HK-2 (cell line): ENCODE measurements around the gene ELP4.

ENCODE experiments used
- DNase-seq: peaks from one replicate; pipeline ENCODE4 v3.0.0-alpha.2; 2018; ENCODE audit not compliant: unreplicated experiment

Gene ELP4

DNA sequence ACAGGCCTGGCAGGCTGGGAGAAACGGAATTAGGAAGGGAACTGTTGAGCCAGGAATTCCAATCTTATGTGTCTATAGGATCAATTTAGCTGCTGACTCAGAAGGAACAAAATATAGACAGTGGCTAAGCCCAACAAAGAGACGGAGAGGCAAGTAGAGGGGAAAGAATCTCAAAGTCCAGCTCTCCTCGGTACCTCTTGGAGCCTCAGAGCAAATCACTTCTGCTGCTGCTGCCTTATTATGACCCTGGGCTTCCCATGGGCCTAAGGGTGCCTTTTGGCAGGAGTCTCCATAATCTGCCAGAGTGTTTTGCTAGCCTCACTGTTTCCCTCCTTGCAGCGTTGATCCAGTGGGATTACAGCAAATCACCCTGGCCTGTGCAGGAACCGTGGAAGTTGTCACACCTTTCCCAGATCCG, 269.8 kb downstream of the ELP4 start:
- no peak for DNase-seq

DNA sequence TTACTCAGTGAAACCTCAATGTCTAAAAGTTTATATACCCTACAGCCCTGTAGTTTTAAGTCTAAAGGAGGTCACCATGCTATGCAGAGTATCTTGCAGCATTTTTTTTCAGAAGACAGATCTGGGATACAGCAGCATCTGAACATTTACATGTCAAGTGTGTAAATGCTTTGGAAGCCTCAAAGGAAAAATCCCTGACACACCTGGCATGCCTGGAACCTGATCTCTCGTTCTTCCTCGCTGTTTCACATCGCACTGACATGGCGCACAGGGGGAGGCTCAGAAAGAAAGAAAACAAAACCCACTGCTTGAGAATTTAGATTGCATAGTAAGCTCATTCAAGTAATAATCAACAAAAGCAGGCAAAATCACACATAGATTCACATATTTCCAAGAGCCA, 270.5 kb downstream of the ELP4 start:
- DNase-seq = no peak

DNA sequence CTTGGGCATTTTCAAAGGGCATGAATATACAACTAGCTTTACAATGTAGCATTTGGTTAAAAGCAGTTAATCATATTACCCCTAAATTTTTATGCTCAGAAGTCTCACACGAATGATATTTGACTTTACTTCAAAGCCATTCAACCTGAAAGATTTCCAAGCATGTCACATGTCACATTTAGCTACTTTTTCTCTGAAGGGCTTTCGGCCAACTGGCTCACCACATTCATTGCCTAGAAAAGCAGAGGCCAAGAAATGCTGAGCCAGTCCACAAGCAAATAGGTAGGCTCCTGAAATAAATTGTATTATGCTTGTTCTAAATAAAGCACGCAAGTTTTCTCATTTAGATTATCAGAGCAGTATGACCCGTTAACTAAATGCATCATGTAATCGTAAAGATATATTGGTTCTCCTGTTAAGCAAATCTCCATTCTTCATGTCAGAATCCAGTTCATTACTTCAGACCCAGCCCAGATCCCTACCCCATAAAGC, 271.0 kb downstream of the ELP4 start:
- DNase-seq = no peak

DNA sequence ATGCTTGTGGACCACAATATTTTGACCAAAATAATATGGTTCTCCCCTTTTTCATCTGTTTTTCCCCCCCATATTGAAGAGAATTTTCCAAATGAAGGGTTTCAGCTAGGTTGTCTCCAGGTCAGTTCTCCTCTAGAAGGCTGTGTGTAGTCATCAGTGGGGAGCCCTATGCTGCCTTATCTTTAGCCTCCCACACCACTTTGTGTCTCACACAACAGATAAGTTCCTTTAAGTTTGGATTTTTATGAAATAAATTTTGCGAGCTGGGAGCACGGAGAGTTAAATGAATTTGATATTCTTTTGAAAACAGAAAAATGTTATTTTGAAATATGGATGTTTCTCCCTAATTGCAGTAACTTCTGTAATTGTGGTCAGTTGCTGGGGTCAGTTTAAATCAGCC, 272.7 kb downstream of the ELP4 start:
- DNase-seq = no peak

DNA sequence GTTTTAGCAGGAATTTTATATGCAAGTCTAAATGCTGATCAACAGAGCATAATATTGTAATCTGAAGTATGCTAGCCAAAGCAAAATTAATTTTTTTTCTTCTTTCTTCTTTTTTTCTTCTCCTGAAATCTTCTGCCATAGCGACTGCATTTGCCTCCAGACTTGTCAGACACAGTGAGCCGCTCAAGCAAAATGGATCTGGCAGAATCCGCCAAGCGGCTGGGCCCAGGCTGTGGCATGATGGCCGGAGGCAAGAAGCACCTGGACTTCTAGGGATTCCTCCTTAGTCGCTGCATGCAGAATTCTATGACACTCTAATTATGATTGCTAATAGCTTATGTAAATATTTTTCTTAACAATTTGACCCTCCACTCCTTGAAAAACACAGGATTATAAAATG, 273.7 kb downstream of the ELP4 start:
- DNase-seq = no peak

DNA sequence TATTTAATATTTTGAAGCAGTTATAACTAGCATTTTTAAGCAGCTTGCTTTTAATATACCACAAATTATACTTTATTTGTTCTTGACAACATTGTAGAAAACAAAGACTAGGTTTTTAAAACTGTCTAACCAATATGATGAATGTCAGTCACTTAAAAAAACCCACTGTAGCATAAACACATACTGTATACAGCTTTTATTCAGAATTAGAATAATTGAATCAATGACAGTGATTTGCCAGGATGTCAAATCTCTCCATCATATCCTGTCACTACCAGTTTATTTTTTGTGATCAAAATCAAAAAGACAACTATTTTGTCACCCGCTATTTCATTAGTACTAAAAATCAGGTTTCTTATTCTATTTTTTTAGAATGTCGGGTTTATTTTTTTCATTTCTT, 275.0 kb downstream of the ELP4 start:
- DNase-seq = no peak

DNA sequence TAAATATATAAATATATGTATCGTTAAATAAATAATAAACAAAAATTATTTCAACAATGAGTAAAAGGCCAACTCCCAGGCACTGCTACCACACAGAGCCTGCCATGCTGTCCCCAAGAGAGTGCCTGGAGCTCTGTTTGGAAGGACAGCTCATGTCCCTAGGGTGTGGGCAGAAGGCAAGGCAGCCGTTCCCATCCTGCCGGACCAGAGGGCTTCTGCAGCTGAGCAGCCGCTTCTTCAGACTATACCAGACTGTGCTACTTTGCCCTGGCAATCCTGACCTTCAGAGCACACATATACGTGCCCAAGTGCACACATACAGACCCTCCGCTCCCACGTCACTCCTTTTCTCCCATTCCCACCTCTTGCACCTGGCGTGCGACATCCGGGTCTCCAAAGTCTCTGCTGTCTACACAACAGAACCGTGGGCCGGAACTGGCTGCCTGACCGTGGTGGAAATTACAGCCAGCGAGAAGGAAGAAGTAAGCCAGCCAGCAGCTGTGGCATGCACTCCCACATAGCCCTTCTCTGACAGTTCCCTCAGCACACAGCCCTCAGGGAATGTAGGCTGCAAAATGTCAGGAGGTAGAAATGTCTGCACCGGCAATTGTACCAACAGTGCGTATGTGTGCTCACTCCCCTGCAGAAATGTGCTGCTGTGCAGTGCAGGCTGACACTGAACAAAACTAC, 277.6 kb downstream of the ELP4 start:
- DNase-seq = no peak

DNA sequence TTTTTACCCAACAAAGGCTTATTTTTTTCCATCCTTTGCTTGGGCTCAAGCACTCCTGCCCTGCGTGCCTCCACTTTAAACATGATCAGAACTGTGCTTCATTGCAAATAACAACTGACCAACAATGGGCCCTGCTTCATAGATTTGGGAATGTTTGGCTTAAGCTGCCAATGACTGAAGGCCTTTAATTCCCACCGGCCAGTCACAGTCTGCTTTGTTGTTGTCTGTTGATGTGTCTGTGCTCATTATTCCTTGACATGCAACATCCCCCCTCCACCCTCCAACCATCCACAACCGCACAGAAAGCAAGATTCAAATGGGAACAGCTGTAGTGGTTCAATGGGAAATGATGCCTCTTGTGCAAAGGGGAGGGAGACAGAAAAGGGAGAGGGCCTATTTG, 278.5 kb downstream of the ELP4 start:
- no peak for DNase-seq

DNA sequence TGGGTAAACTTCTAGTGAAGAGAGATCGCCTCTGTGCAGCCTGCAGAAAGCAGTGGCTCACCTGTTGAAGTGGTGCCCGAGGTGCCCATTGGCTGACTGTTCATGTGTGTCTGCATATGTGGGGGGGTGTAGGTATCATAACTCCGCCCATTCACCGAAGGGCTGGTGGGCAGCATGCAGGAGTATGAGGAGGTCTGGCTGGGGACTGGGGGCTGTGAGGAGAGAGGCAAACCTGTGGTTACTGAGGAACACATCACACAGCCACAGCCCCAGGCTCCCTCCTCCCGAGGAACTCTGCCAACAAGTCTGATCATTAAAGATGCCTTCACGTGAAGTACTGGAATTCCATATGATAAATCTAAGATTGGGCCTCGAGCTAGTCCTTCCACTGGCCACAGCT, 281.1 kb downstream of the ELP4 start:
- no peak for DNase-seq

DNA sequence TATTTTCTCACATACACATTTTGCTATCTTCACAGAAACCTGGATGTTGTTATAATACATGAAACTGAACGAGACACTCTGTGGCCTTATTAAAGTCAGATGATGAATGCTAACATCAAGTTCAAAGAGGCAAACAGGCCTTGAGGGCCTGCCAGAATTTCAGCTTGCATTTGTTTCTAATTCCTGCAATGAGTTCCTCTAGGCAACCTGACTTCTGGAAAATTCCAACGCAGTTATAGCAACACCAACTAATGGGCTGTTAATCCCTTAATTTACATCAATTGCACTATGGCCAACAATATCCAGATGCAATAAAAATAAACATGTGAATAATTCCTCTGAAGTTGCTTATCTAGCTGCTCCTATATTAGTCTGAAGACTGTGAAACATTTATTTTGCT, 282.5 kb downstream of the ELP4 start:
- DNase-seq = no peak

DNA sequence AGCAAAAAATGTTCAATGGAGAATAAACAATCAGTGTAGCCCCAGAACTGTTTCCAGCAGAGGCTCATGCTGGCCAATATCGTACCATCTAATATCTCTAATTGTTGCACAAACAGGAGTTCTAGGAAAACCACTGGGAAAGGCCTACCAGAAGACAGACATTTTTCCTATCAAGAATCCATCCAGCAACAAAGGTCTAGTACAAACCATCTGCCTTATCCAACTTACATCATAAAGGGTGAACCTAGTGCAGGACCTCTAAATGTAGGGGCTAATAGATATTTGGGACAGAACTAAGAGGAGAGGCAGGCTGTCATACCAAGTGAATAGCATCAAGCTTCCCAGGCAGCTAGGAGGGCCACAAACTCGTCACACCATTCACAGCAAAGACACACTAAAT, 282.9 kb downstream of the ELP4 start:
- DNase-seq = no peak

DNA sequence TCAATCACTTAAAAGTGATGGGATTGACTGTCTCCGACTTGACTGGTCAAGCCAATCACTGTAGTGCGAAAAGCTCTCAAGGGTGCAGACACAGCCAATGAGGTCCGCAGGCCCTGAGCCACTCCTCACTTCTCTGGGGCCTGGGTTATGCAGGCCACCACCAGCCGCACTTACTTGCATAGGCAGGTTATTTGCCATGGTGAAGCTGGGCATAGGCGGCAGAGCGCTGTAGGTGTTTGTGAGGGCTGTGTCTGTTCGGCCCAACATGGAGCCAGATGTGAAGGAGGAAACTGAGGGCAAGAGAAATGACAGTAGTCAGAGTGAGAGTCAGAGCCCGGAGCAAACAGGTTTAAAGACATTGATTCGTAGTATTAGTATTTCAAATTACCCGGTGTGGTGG, 283.7 kb downstream of the ELP4 start:
- DNase-seq = no peak

DNA sequence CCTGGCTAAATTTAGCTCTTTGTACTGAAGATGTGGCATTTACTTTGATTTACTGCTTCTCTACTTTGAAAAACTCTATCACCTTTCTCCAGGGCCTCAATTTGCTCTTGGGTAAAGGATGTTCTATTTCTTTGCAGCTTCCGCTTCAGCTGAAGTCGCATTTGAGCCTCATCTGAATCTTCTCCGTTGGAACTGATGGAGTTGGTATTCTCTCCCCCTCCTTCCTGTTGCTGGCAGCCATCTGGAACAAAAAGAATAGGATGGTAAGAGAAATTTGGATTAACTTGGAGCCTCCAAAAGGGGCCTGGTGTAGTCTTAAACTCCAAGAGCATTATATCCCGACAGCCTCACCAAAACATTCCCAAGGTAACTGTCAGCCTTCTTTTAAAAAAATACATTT, 285.0 kb downstream of the ELP4 start:
- DNase-seq = no peak

DNA sequence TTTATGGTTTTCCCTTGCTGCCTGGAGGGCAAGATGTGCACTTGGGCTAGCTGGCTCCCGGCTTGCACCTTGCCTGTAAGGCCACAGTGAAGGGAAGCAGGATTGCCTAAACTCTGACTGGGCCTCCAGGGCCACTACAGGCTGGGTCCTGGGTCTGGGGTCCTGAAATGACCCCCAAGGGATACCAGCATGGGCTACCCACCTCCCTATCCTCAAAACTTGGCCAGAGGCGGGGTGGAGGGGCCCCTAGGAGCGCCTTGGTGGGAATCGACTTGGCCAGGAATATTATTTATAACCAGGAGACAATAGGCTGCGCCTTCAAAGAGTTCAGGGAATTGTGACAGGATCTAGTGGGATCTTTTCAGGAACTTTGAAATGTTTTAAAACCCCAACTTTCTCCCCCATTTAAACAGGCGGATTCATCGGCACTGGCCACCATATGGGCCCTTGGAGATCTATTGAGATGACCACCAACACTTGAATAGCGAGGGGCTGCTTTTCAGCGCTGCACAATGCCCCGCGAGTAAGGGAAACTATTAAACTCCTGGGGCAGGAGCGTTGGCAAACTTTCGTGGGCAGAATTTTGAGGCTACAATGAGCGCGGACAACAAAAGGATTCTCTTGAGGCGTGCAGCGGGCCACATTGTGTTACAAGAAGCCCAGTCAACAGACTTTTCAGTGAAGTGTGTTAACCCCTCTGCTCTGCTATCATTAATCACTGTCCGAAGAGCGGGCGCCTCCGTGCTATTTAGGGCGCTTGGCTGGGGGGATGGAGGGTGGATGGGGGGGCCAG, 286.3 kb downstream of the ELP4 start:
- DNase-seq = no peak

DNA sequence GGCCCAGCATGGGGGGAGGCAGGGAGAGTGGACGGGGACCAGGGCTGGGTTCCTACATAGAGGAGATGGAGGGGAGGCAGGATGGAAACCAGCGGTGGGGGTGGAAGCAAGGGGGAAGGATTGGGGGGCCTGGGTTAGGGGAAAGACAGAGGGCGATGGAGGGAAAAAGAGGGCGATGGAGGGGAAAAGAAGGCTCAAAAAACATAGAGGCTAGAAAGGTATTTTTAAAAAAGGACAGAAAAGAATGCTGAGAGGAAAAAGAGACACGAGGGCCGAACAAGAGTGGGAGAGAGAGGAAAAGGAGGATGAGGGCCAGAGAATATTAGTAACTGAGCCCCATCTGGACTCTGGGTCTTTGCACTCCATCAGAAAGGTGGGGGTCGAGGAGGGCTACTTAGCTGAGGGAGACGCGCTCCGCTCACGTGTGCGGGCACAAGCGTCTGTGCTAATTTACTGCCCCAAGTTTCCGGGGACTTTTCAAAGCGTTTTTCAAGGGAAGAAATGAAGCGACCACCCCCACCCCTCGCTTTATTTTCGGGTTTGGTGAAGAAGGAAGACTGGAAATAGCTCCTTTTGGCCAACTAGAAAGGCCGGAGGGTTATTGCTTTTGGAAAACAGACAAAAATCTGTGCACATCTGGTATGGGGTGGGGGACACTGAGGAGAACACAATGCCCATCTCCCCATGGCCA, 287.1 kb downstream of the ELP4 start:
- DNase-seq = no peak

DNA sequence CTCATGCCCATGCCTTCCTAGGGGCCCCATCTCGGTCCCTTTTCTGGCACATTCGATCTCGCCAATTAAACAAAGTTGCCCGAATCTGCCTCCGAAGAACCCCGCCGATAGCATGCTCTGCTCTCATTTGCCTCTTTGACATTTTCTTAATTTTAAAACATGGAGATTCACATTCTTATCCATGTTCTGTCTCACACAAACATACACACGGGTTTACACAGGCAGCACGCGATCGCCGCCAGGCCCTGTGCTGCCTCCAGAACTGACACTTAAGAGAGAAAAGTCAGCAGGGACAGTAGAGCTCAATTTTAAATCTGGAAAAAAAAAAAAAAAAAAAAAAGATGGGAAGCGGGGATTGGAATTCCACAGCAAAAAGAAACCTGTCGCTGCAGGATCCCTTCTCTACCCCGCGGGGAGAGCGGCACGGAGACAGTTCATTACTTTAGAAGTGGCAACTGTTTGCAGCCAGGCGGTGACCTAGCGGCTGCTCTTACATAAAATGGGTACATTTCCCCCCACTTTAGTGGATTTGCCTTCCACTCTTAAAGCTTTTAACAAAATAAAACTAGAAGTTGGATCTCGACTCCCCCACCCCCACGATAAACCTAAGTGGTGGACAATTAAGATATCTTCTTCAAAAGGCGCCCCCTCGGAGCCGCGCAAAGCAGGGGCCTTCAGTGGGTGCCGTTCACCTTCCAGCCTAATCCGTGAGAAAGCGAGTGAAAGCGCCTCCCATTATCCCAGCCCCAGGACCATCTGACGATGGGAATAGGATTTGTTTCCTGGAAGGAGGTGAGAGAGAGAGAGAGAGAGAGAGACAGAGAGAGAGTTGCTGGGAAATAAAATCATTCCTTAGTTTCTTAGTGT, 287.9 kb downstream of the ELP4 start:
- no peak for DNase-seq

DNA sequence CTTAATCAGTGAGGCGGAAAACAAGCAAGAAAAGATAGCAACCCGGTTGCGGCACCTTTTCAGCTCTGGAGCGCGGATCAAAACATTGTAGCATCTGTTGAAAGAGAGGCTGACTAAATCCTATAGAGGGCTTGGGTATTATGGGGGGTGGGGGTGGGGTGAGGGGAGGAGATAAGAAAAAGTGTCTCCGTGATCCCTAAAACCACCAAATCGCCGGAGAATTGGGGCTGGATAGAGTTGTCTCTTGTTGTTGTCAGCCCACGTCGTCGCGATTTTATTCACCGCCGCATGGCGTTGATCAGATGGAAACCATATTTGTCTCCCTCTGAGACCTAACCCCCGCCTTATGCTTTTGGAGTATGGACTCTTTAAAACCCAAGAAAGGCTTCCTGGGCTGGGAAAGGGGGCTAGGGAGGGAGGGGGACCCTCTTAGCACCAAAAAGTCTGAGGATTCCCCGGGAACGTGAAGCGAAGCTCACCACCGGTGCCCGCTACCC, 288.5 kb downstream of the ELP4 start:
- DNase-seq = no peak

DNA sequence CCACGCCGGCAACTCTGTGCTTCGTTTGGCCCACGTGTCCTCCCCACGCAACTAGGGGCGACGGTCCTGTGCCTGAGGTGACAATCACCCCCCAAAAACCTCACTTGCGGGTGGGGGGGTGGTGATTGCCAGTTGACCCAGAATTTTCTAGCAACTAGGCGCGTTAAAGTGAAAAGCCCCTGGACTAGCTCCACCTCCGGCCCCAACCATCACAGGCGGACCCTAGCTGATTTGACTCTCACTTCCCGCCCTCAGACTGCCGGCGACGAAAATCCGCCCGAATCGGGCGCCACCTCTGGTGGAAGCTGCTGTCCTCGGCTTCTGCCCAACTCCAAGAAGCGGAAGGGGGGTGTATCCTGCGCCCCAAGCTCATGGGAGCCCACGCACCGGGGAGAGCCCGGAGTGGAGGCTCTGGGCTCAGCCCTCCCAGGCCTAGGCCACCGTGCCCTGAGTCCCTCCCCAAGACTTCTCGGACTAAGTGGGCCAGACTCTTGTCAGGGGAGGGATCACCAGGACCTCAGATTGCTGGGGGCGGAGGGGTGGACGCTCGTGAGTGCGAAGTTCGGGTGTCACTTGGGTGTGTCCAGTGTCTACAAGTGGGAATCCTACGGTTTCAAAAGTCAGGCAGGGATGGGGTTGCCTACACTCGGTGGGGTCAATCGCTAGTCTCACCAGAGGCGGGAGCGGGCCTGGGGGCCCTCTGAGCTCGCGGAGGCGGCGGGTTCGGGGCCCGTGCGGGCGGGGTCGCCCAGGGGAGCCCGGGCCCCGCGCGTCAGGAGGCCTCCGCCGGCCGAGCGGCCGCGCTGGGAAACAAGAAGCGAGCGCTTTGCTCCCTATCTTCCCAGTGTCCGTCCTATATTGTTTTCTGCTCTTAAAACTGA, 289.2 kb downstream of the ELP4 start:
- no peak for DNase-seq

DNA sequence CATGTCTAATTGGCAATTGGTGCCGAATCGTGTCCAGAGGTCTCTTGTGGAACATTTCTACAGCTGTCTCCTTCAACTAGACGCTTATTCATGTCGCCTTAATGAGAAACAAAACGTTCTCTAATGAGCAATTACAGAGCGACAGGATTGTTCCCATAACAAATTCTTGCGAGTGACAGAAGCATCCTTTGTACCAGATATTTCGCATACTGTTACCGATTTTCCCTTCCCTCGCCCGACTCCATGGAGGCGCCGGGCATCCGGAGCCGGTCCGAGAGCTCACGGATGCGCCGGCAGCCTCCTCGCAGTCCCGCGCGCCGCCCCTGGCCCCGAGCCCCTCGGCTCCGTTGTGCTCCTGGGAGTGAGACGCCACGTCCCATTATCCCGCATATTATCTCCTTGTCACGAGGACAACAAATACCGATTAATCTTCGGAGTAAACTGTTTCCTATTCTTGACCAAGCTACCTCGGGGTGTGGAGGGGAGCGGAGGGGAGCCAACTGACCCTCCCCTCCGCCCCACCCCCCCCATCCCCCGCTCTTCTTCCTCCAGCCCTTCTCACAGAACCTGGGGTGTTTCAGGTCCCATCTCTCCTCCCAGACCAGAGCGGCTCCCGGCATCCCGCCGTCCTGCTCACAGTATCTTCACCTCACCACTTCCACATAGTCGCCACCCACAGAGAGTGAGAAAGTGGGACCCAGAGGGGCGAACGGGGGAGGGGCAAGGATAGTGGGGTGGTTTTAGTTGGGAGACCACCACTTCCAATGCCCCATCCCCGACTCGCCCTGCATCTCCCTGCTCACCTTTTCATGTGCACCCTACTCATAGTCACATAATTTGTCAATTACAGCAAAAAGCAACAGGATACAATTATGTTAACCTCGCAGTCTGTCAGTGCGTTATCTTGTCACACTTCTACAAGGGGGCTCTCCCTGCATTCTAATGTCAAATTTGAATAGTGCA, 290.1 kb downstream of the ELP4 start:
- no peak for DNase-seq
